T-helper 1 cell (primary cell): Measurements from ENCODE around the gene CFAP65.

Experiments used
- DNase-seq, 5 donors: peaks; one replicate each; pipeline ENCODE4 v3.0.0-alpha.2; 2012 to 2020

CFAP65 gene

DNA sequence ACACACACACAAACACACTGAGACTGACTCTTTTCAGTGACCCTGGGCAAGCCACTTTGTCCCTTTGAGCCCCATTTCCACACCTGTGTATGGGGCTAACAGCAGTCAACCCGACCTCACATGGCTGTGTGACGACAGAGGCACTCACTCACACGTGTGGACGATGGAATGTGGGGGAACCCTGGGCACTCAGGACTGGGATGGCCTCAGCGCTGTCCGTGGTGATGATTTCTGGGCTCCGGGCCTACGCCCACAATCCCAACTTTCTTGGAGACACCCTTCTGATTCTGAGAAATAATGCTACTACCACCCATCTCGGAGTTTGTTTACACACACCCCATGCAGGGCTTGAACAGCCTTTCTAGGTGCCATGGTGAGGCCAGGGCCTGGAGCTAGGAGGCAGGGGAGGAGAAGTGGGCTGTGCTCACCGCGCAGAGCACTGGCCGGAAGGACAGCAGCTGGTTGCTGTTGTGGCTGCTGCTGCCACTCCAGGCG is 49.6 kb downstream of the CFAP65 start:
- DNase-seq = no peak

DNA sequence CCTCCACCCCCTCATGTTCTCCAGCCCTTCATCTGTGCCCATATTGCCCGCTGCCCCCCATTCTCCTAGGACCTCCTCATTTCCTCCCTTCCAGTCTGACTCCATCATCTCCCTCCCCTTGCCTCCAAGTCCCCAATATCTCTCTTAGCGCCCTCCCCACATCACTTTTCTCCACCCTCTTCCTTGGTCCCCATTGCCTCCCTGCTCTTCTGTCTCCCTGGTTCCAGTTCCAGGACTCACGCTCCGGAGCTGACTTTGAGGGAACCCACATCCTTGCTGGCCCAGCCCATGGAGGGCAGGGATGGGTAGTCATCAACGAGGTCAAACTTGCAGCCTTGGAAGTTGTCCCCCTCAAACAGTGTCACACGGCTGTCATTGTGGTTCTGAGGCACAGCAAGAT is 50.7 kb downstream of the CFAP65 start:
- DNase-seq = no peak

DNA sequence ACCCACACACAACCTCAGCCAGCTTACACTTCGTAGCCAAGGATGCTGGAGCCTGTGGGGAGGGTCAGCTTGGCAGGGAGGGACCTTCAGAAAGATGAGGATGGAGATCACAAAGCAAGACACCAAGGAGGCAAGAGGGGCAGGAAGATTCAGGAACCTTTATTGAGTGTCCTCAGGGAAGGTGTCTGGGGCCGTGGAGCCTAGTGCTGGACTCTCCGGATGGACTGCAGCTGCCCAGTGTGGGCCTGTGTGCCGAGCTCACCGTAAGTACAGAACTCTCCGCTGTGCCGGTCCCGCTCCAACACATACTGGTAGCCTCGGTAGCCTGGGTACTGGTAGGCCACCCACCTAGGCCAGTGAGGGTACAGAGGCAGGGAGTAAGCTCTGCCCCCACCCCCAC is 51.3 kb downstream of the CFAP65 start:
- DNase-seq = no peak

DNA sequence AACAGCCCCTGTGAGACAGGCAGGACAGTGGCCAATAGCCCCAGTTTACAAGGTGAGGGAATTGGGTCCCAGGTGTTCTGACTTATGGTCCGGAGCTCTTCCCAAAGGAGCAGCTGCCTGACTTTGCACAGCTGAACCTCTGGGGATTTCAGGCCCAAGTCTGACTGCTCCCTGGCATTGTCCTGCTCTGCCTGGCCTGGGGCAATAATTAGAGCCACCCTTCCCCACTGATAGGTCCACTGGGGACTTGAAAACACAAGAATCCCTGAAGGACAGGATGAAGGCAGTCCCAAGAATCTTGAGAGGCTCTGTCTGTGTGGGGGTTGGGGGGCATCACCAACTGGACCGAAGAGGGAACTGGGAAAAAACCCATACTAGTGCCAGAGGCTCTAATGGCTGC is 52.7 kb downstream of the CFAP65 start:
- DNase-seq = no peak

DNA sequence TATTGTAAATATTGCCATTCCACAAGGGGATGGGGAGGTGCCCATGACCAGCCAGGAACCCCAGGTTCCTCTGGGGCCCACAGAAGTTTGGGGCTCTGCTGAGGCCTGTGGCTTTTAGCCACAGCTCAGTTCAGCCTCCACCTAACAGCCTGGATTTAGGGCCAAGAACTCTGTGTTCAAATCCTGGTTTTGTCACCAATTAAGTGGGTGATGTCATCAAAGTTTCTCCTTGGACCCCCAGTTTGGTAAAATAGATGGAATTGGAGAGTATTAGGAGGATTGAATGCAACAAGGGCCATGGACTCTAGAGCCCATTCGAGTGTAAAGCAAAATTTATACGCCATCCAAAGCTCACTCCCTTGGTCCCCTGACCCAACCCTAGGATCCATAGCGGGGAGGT is 53.2 kb downstream of the CFAP65 start:
- no peak for DNase-seq

DNA sequence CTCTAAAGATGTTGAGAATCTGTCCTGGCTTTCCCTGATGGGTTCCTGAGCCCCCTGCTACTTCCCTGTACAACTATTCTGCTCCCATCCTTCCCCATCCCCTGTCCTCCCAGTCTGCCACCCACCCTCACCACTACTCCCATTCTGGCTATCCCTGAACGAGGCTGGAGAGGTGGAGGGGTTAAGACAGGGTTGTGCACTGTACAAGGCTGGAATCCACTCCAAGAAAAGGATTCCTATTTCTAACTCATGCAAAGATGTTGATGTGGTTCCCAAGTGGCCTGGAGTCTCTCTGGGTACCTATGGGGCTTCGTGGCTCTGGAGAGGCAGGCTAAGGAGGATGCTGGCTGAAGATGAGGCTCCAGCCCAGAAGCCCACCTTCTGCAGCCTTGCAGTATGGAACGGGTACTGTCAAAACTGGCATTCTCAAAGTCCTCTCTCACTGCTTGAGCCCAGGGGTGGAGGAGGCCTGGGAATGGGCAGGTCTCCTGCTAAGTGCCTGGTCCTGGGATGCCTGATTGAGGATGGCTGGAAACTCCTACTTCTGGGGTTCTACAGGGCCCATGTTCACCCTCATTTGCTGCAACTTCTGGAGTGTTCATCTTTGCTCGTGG is 55.1 kb downstream of the CFAP65 start:
- DNase-seq = no peak

DNA sequence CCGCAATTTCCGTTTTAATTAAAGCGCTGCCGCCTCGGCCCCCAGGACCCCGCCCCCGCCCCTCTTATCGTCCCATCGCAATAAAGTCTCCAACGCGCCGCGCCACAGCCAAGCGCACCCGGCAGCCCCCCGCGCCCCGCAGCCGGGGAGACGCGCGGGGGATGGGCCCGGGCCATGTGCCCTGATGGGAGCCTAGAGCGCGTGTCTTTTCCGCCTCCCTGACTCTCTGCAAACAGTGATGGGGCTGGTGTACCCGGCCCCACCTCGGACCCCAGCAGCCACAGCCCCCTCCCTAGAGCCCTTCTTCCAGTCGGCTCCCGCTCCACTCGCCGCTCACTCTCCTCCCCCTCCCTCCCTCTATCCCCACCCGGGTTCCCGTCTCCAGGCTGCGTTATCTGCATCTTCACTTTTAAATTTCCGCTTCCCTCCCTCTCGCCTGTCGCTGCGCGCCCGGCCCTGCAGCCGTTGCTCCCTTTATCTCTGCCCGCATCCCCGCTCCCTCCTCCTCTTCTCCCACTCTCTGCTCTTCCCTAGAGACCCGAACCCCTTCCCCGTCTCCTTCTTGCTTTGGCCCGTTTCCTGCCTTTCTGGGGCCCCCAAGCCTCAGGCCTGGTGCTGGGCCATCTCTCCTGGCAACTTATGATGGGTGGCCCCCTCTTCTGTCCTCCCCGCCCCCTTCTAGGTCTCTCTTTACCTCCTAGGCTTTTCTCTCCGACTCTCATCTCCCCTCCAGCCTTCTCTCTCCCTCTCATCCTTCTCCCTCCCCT is 55.8 kb downstream of the CFAP65 start:
- DNase-seq = no peak

DNA sequence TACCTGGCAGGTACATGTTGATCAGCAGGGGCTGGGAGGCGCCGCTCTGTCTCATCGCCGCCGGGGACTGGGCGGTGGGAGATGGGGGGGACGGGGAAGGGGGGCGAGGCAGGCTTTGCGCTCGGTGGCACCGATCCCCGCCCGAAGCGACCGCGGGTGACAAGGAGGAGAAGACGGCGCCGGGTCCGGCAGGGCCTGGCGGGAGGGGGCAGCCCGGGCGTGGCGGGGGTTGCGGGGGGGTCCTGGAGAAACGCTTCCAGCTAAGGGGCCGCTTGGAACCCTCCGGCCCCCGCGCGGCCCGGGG is 56.3 kb downstream of the CFAP65 start, which contains the start of gene FEV:
Gene FEV, minus strand, starts transcription at position 164 of the 304 bp plus-strand sequence. Its CDS starts 109 bp downstream, at position 55.
- DNase-seq = no peak

DNA sequence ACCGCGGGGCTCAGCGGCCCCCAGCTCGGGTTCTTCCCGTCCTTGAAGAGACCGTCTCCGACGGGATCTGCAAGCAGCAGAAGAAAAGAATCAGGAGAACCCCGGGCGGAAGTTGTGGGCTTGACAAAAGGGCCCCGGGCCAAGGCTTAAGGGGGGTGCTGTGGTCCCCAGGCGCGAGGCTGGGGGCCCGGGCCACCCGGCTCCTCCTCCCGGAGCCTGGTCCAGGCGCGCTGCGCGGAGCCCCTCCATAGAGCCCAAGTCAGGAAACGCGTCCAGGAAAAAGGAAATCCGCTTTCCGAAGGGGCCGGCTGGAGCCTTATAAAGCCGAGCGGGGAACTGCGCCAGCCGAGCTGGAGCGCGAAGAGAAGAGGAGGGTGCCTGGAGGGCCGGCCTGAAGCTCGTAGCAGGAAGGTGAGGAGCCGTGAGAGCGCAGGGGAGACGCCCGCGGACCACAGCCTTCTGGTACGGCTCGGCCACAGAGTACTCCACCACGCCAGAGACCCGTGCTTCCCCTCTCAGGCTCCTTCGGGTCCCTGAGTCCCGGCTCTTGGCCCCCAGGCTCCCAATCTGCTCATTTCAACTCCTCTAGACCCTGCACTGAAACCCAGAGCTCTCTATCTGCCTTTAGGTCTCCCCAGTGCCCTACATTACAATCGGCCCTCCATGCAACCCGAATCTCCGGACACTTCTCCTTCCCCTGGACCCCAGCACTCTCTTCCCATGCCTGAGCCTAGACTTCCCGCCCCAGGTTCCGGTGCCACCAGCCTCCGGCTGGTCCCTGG is 56.9 kb downstream of the CFAP65 start:
- no peak for DNase-seq

DNA sequence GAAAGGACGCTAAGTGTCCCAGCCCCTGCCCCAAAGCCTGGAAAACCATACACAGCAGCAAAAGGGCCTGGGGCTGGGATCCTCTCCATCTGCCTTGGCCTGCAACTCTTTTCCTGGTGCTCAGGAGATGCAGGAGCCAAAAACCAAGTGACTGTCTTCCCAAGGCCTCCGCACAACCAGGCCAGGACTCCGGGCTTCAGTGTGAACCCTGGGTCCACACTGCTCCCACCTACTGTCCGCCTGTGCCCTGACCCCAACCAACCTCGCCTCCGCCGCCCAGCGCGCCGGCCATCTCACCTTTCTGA is 57.4 kb downstream of the CFAP65 start:
- no peak for DNase-seq

DNA sequence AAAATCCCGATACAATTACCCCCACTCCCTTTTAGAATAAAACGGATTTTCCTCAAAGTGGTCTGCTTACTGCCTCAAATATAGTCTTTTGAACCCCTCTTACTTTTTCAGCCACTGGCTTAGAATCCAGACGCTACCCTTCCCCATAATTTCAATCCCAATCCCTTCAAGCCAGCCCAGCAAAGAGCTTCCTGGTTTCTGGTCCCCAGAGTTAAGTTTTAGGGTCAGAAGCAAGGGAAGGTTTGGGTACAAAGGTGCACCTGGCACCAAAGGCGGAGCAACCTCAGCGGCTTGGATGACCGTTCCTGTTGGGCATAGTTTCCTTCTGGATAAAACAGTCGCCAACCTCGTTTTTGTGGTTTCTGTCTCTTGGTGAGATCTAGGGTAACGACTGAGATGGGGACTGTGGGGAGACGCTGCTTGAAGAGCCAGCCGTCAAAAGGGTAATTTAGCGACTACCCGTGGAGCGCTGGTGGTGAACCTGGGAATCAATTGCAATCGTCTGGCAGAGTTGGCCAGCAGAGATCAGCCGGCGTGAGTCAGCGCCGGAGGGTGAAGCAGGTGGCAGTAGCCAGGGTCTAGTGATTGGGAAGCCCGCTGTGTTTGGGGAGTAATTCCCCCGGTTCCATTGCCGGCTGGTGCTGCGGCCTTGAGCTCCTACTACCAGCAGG is 57.9 kb downstream of the CFAP65 start:
- no peak for DNase-seq

DNA sequence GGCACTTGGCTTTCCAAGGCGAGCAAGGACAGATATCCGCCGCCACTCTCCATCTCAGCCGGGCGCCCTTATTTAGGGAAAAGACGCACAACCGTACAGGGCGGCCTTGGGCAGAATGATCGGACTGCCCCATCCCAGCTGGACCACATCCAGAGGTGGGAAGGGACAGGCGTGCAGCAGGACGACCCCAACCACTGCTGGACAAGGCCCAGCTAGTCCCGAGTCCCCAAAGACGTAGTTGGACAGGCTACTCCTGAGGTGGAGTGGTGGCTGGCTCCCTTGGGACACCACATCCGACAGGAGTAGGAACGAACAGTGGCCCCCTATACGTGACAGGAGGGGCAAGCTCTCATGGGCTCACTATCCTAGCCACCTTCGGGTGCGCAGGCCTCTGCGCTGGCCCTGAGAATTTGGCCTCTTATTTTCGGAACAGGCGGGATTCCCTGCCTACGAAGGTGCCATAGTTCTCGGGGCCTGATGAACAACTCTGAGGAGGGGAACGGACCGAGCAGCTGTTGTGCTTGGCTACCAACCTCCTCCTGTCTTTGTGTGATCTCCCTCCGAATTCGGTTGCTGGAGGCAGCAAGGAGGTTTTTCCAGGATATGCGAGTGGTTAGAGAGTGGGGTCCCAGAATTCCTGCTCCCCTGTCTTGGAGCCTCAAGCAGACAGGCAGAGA is 58.6 kb downstream of the CFAP65 start:
- DNase-seq = no peak

DNA sequence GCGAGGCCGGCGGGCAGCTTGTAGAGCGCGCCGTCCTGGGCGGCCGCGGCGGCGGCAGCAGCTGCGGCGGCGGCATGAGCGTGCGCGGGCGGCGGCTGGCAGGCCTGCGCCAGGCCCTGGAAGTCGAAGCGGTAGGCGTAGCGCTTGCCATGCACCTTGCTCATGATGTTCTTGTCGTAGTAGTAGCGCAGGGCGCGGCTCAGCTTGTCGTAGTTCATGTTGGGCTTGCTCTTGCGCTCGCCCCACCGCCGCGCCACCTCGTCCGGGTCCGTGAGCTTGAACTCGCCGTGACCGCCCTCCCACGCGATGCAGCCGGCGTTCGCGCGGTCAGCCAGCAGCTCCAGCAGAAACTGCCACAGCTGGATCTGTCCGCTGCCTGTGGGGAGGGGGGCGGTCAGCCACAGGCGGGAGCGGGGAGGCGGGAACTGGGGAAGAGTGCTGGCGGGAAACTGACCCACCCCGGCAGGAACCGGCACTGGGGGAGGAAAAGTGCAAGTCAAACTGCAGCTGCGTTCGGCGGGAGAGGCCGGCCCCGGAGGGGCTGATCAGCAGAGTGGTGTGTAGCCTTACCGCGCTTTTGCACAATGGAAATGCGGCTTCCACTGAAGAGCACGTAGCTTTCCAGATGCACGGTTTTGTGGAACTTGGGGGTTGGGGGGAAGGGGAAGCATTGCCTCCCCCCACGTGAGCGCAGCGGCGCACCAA is 59.3 kb downstream of the CFAP65 start:
- no peak for DNase-seq

DNA sequence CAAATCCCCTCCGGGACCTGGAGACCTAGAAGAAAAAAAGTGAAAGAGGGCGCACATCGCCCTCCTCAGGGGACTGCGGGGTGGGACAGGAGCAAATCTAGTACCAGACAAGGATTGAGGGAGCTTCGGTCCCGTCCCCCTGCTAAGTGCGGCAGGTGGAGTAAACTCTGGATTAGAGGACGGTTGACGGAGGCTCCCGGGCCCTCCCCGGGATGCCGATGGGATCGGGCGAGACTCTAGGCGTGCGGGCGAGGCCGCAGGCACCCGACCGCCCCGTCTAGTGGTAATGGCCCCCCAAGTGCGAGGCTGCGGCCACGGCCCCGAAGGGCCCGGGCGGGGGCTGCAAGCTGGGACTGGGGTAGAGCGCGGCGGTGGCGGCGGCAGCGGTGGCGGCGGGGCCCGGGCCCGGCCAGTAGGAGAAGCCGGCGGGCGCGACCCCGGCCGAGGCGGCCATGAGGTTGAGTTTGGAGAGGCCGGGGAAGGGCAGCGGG is 59.9 kb downstream of the CFAP65 start:
- DNase-seq = no peak

DNA sequence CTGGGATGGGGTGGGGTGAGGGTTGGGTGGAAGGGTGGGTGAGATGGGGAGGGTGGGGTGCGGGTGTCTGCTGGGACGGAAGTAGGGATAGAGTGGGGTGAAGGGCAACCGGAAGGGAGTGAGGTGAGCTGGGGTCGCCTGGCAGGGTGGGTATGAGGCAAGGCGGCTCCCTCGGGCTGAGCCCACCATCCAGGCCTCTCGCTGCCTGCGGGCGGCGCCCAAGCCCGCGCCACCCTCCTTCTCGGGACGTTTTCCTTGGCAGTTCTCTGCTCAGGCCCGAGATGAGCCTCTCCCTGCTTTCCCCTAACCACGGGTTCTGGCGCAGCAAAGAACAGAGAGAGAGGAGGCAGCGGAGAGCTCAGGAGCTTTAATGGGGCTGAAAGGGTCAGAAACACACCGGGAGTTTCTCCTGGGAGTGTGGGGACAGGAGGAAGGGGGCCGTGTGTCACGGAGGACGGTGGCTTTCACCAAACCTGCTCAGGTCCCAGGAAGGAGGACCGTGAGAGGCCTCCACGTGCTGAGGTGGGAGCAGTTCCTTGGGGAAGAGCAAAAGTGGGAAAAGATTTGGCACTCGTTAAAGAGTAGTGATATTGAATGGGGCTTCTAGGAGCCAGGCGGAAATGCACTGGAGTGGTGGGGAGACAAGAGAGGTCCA is 60.5 kb downstream of the CFAP65 start:
- DNase-seq = no peak

DNA sequence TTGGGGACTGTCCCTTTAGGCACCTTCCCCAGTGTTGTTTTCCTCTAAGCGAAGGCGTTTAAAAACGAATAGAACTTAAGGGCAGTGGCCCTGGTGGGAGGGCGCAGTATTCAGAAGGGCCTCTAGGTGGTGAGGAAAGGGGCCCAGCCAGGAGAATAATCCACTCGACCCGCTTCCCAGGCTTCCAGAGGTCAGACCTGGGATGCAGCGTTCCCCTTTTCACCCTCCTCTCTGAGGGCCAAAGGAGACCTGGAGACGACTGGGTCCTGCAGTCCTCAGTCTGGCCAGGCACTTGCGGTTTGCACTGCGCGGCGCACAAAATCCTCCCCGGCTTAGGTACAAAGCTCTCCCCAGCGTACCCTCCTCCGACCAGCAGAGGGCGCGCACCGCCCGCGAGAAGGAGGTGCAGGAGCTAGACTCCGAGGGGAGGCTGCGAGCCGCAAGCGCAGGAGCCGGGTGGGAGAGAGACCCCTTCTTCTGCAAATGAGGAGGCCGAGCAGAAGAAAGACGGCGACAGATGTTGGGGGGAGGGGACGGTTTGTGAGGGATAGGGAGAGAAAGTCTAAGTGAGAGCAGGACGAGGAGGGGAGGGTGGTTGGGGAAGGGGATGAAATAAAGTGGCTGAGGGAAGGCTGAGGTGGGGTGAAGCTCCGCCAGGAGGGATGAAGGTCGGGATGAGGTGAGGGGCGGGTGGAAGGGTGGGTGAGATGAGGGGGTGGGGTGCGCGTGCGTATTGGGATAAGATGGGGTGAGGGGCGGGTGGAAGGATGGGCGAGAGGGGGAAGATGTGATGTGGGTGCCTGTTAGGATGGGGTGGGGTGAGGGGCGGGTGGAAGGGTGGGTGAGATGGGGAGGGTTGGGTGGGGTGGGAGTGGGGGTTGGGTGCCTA is 61.2 kb downstream of the CFAP65 start:
- DNase-seq = peak; percentile 55 to 80 (median 71)

DNA sequence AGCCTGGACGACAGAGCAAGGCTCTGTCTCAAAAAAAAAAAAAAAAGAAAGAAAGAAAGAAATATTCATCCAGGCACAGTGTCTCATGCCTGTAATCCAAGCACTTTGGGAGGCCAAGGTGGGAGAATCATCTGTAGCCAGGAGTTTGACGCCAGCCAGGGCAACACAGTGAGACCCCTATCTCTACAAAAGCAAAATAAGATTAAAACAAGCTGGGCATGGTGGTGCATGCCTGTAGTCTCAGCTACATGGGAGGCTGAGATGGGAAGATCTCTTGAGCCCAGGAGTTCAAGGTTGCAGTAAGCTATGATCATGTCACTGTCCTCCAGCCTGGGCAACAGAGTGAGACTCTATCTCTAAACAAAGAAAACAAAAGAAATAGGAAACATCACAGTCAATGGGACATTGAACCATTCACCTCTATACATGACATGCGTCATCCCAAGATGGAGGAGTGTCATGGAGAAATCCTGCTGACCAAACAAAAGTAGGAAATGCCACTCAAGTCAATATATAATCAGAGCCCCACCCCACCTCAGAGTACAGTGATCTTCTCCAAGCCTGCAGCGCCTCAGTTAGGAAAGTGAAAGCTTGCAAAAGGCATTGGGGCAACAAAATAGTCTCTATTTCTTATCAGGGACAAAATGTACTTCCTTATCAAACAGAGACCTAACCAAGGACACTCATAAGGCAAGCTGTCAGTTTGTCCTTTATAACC is 66.1 kb downstream of the CFAP65 start:
- DNase-seq = no peak

DNA sequence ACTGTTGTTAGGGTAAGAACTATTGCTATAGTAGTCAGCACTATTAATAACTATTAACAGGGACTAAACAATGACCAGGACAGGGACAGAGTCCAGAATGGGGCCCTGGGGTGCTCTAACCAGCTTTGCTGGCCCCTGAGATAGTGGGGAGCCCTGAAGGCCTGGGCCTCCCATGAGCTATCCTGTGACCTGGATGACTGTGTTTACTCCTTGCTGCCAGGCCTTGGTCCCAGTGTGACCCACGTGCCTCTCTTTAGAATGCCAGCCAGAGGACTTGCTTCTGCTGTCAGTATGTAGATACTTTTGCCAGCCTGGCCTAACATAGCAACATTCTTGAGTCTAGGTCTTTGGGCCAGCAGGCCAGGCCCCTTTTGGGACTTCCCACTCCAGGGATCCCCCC is 70.4 kb downstream of the CFAP65 start:
- DNase-seq = no peak

DNA sequence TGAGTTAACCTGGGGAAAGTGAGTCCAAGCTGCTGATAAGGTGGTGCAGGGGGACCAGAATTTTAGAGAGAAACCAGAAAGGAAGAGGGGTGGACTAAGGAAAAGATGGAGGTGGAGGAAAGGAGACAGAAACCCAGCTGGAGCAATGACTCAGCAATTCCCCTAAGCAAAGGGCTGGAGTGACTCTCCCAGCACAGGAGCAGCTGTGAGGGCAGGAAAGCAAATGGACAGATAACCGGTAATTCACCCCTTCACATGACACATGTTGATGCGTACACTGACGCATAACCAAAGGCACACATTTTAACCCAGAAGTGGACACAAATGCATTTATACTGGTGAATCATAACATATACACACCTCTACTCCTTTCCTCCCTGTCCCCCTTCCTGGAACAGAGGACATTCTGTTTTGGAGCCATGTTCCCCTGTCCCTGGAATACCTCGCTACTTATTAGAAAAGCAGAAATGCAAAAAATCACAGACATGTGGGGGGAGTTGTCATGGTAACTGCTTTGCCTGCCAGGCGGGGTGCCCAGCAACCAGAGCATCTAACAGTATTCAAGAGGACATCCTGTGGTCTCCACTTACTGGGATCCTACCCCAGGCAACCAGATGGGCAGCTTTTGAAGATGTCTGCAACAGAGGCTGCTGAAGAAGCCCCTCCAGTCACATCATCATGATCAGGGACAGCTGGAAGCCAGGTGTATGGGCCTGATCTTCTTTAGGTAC is 77.1 kb downstream of the CFAP65 start:
- no peak for DNase-seq
